Activated CD8-positive, alpha-beta T cell treated with anti-CD3 and anti-CD28 coated beads for 36 hours (primary cell): ENCODE measurements around the gene SLC43A2. TPM values are rescaled to one million over a fixed set of nuclear protein-coding genes. Genes with fewer than 3 reads are reported as not detected.
"Not testable (repeated sequence)": the region's sequence is repeated elsewhere in the genome, so short reads cannot be mapped to it uniquely, and the experiment has no call there.

Experiments used
- ATAC-seq: fragments of 200-7000 bp; cut with Tn5 transposase; one replicate; pipeline ENCODE4 v1.10.0; 2021; ENCODE audit warnings: mild to moderate bottlenecking, moderate library complexity
- CTCF ChIA-PET: fragments of 350-600 bp; sonication (Branson Sonifier 250); formaldehyde crosslinking; loops from one replicate; lab custom pipeline; 2021; ENCODE audit warnings: antibody characterized with exemption; lab: Charles Lee
- POLR2A ChIA-PET: fragments of 350-600 bp; sonication (Branson Sonifier 250); formaldehyde crosslinking; loops from one replicate; lab custom pipeline; 2021; ENCODE audit warnings: antibody characterized with exemption; lab: Charles Lee
- DNase-seq: peaks from one replicate; pipeline ENCODE4 v3.0.0-alpha.2; 2020
- H3K27ac Mint-ChIP-seq: one replicate; pipeline ENCODE4 v1.8.0; 2021; ENCODE audit warnings: mild to moderate bottlenecking, mixed read lengths
- H3K27me3 Mint-ChIP-seq: one replicate; pipeline ENCODE4 v1.8.0; 2021; ENCODE audit warnings: mixed read lengths
- H3K36me3 Mint-ChIP-seq: one replicate; pipeline ENCODE4 v1.8.0; 2021; ENCODE audit warnings: low read depth, mixed read lengths
- H3K4me1 Mint-ChIP-seq: one replicate; pipeline ENCODE4 v1.8.0; 2021; ENCODE audit warnings: low read depth, mixed read lengths
- H3K4me3 Mint-ChIP-seq: one replicate; pipeline ENCODE4 v1.8.0; 2021; ENCODE audit warnings: mild to moderate bottlenecking, moderate library complexity, mixed read lengths
- H3K9me3 Mint-ChIP-seq: one replicate; pipeline ENCODE4 v1.8.0; 2021; ENCODE audit warnings: mixed read lengths
- CTCF ChIP-seq: fragments of 200-600 bp; IDR thresholded peaks from one replicate; pipeline ENCODE4 v1.8.0; 2022; ENCODE audit warnings: antibody characterized with exemption, mild to moderate bottlenecking
- intact Hi-C: fragments of 100-400 bp; cut with micrococcal nuclease; formaldehyde crosslinking; loops from one replicate; pipeline ENCODE4 v1.10.0; 2022
- total RNA-seq, 2 experiments: library from RNA; stranded (reverse); gene quantifications; one replicate each; pipeline ENCODE4 v1.2.3, GENCODE V29; 2021

The SLC43A2 gene
- total RNA-seq, 2 experiments from 2014 or later, result 5.6 to 5.7 TPM

- ATAC-seq (no peak), DNase-seq (no peak)
- intact Hi-C loops, result no loop called here
- POLR2A ChIA-PET, result interaction anchor here (0.6 to 1.0 kb wide), 2 partner anchors 24 to 26 kb away, joined by 3 to 5 read pairs; partner anchors contain the start of gene PRPF8
- no peak overlapping the region for H3K4me3 Mint-ChIP-seq
- TF ChIP-seq CTCF, result no peak
- CTCF ChIA-PET, result interaction anchor here (0.8 to 1.5 kb wide), 4 partner anchors 11 to 125 kb away, joined by 3 to 9 read pairs (median 3); no protein-coding TSS in a partner anchor
- no peaks in the 10 kb centered on the region for H3K9me3 Mint-ChIP-seq
- H3K36me3 Mint-ChIP-seq, result peaks cover 70% of the 10 kb centered on the region
- no peaks in the 10 kb centered on the region for H3K27me3 Mint-ChIP-seq
- no peaks in the 10 kb centered on the region for H3K4me1 Mint-ChIP-seq
- no peak overlapping the region for H3K27ac Mint-ChIP-seq
These were observed 29.5 kb upstream of the SLC43A2 start for GRCh38 chr17:1658100-1658499.

- Mint-ChIP-seq H3K27me3 (no peaks in the 10 kb centered on the region), H3K27ac (no peak overlapping the region), H3K4me1 (peaks cover 12% of the 10 kb centered on the region), H3K4me3 (no peak overlapping the region), H3K9me3 (no peaks in the 10 kb centered on the region), H3K36me3 (peaks cover 57% of the 10 kb centered on the region)
- no peak for TF ChIP-seq CTCF
- ATAC-seq (no peak), DNase-seq (no peak)
- CTCF ChIA-PET, result no interaction called here
- intact Hi-C loops, result no loop called here
- POLR2A ChIA-PET, result interaction anchor here (1.8 kb wide), 1 partner anchor 13 kb away, joined by 5 read pairs; no protein-coding TSS in a partner anchor
These were observed 25.1 kb upstream of the SLC43A2 start for GRCh38 chr17:1653735-1654134.

- Mint-ChIP-seq H3K4me1 (peaks cover 12% of the 10 kb centered on the region), H3K36me3 (peaks cover 48% of the 10 kb centered on the region)
- ChIA-PET POLR2A (interaction anchor here (1.3 to 2.1 kb wide), 3 partner anchors 12 to 16 kb away, joined by 3 to 9 read pairs (median 5); no protein-coding TSS in a partner anchor), CTCF (interaction anchor here (1.5 to 2.5 kb wide), 3 partner anchors 14 to 68 kb away, joined by 5 to 8 read pairs (median 8); no protein-coding TSS in a partner anchor)
- H3K9me3 Mint-ChIP-seq, H3K27me3 Mint-ChIP-seq, H3K27ac Mint-ChIP-seq, H3K4me3 Mint-ChIP-seq, ATAC-seq, intact Hi-C loops, DNase-seq: not testable (repeated sequence)
These were observed 24.2 kb upstream of the SLC43A2 start for GRCh38 chr17:1652794-1653193.

- Mint-ChIP-seq H3K27ac (peak overlapping the region; percentile 8), H3K9me3 (no peaks in the 10 kb centered on the region), H3K4me1 (peaks cover 15% of the 10 kb centered on the region), H3K4me3 (no peak overlapping the region), H3K36me3 (peaks cover 40% of the 10 kb centered on the region), H3K27me3 (no peaks in the 10 kb centered on the region)
- DNase-seq (no peak), ATAC-seq (no peak)
- POLR2A ChIA-PET, result interaction anchor here (0.7 to 2.1 kb wide), 5 partner anchors 10 to 194 kb away, joined by 3 to 9 read pairs (median 5); partner anchors contain the start of gene PITPNA
- CTCF ChIA-PET, result interaction anchor here (0.9 to 2.5 kb wide), 5 partner anchors 15 to 77 kb away, joined by 3 to 8 read pairs (median 5); no protein-coding TSS in a partner anchor
- intact Hi-C loops, result no loop called here
- TF ChIP-seq CTCF, result no peak
These were observed 22.9 kb upstream of the SLC43A2 start for GRCh38 chr17:1651559-1651844.

- H3K27ac Mint-ChIP-seq, result no peak overlapping the region
- H3K4me3 Mint-ChIP-seq, result no peak overlapping the region
- H3K36me3 Mint-ChIP-seq, result peaks cover 36% of the 10 kb centered on the region
- TF ChIP-seq CTCF, result no peak
- DNase-seq (no peak), ATAC-seq (no peak)
- no peaks in the 10 kb centered on the region for H3K9me3 Mint-ChIP-seq
- intact Hi-C loops, result no loop called here
- peaks cover 18% of the 10 kb centered on the region for H3K4me1 Mint-ChIP-seq
- H3K27me3 Mint-ChIP-seq, result no peaks in the 10 kb centered on the region
- CTCF ChIA-PET, result interaction anchor here (1.5 to 3.8 kb wide), 5 partner anchors 8 to 76 kb away, joined by 3 to 20 read pairs (median 8); partner anchors contain the start of gene SLC43A2
- POLR2A ChIA-PET, result interaction anchor here (0.9 to 2.6 kb wide), 9 partner anchors 10 to 179 kb away, joined by 3 to 9 read pairs (median 5); partner anchors contain the start of gene PITPNA
These were observed 22.3 kb upstream of the SLC43A2 start for GRCh38 chr17:1650731-1651558.
